ENCODE measurements around the gene CAMK2D. TPM values are rescaled to one million over a fixed set of nuclear protein-coding genes. Genes with fewer than 3 reads are reported as not detected.

The CAMK2D gene
- total RNA-seq, 1 experiment from 2014 or later, result 9.0 TPM

DNA sequence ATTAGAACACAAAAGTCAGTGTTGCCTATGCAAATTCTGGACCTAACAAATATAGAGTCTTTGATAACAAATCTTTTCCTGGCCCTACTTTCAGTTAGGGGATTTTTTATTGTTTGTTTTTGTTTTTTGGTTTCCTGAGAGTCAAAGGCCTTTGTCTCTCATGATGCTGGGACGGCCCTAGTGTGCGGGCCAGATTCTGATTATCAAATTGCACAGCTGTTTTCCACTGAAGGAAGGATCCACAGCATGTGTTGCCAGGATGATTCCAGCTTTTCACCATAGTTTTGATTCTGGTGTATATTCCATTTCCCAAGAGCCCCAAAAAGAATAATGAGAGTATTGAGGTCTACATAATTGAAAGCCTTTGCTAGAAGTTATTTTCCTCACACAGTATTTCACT is 248.2 kb downstream of the CAMK2D start:
- Histone ChIP-seq H3T11ph (ENCODE audit: low read length) (no peak overlapping the region), H3K14ac (ENCODE audit: insufficient read depth, low read length) (no peak overlapping the region), H2AK5ac (ENCODE audit: insufficient read length, low read length) (no peak overlapping the region), H3K56ac (ENCODE audit: insufficient read length, low read depth, low read length) (no peak overlapping the region), H3K9ac (ENCODE audit: extremely low read depth, insufficient read length, low read length) (no peak overlapping the region), H3K79me2 (ENCODE audit: insufficient read depth, low read length) (no peaks in the 10 kb centered on the region), H3K79me1 (ENCODE audit: insufficient read depth, low read depth, low read length, poor library complexity, severe bottlenecking) (no peaks in the 10 kb centered on the region), H3K4ac (ENCODE audit: low read depth, low read length) (no peak overlapping the region), H3K9me3 (ENCODE audit: control insufficient read depth, low read depth, low read length) (no peaks in the 10 kb centered on the region), H2BK120ac (ENCODE audit: low read depth, low read length, poor library complexity, severe bottlenecking) (no peak overlapping the region), H3K23ac (ENCODE audit: insufficient read length, low read depth, low read length) (no peak overlapping the region), H4K91ac (ENCODE audit: insufficient read length, low read depth, low read length) (no peak overlapping the region), H4K8ac (replicated peaks; ENCODE audit: insufficient read length, low read depth, low read length) (no peak overlapping the region), H2BK12ac (ENCODE audit: insufficient read length, low read depth, low read length) (no peak overlapping the region), H3K4me2 (ENCODE audit: insufficient read depth, insufficient read length, low read length) (no peak overlapping the region), H2BK5ac (ENCODE audit: insufficient read length, low read length) (no peak overlapping the region), H2BK15ac (ENCODE audit: low read depth, low read length) (no peak overlapping the region), H3K27me3 (ENCODE audit: insufficient read depth, low read length) (no peaks in the 10 kb centered on the region), H2BK20ac (ENCODE audit: low read depth, low read length, poor library complexity, severe bottlenecking) (no peak overlapping the region), H4K20me1 (ENCODE audit: control insufficient read depth, insufficient read depth, insufficient read length) (no peaks in the 10 kb centered on the region), H2AFZ (ENCODE audit: low read length) (no peak overlapping the region), H4K5ac (ENCODE audit: insufficient read length, low read depth, low read length) (no peak overlapping the region), H3K4me1 (ENCODE audit: insufficient read depth, low read length) (no peaks in the 10 kb centered on the region), H3K23me2 (ENCODE audit: insufficient read length, low read depth, low read length, poor library complexity, severe bottlenecking) (no peaks in the 10 kb centered on the region), H3K18ac (ENCODE audit: insufficient read length, low read depth, low read length) (no peak overlapping the region), H3K27ac (ENCODE audit: insufficient read length, low read depth, low read length) (no peak overlapping the region)
- TF ChIP-seq, protein P1, sequence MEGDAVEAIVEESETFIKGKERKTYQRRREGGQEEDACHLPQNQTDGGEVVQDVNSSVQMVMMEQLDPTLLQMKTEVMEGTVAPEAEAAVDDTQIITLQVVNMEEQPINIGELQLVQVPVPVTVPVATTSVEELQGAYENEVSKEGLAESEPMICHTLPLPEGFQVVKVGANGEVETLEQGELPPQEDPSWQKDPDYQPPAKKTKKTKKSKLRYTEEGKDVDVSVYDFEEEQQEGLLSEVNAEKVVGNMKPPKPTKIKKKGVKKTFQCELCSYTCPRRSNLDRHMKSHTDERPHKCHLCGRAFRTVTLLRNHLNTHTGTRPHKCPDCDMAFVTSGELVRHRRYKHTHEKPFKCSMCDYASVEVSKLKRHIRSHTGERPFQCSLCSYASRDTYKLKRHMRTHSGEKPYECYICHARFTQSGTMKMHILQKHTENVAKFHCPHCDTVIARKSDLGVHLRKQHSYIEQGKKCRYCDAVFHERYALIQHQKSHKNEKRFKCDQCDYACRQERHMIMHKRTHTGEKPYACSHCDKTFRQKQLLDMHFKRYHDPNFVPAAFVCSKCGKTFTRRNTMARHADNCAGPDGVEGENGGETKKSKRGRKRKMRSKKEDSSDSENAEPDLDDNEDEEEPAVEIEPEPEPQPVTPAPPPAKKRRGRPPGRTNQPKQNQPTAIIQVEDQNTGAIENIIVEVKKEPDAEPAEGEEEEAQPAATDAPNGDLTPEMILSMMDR (conservative IDR thresholded peaks at IDR 0.05), result no peak
- Mint-ChIP-seq H3K4me3 (no peak overlapping the region), H3K36me3 (ENCODE audit: insufficient read depth in 1 of 3, low read depth in 3 of 3) (peaks cover 0 to 13% (median 5%) of the 10 kb centered on the region in 3 experiments; a peak in 2 of 7 replicates), H3K9me3 (no peaks in the 10 kb centered on the region), H3K27ac (no peak overlapping the region), H3K27me3 (ENCODE audit: low read depth) (no peaks in the 10 kb centered on the region), H3K4me1 (no peaks in the 10 kb centered on the region)
- no CpG with 5 or more reads among the region's 2 CpGs for WGBS (ENCODE audit: extremely low coverage, insufficient read length, low lambda C conversion rate)
- DNase-seq, result no peak
